NCI-H1694 treated with DMSO at 0.1 percent for 48 hours (cell line): Measurements from ENCODE around the gene AOPEP.
A peak's percentile ranks its signal among the peaks of the same experiment; 100 is the strongest.
"Not testable (repeated sequence)": the region's sequence is repeated elsewhere in the genome, so short reads cannot be mapped to it uniquely, and the experiment has no call there.

ENCODE experiments used
- DNase-seq: peaks from one replicate; lab custom pipeline; 2025; lab: John Stamatoyannopoulos, UW

AOPEP gene

GRCh38 chr9:94934816-94935328 lies 208.4 kb downstream of the AOPEP start:
- DNase-seq, result no peak

GRCh38 chr9:94935396-94935795 lies 208.9 kb downstream of the AOPEP start:
- no peak for DNase-seq

GRCh38 chr9:94936419-94936818 lies 209.9 kb downstream of the AOPEP start:
- no peak for DNase-seq

- no peak for DNase-seq
These were observed 210.9 kb downstream of the AOPEP start for GRCh38 chr9:94937214-94937903.

- DNase-seq, result no peak
These were observed 211.9 kb downstream of the AOPEP start for GRCh38 chr9:94938384-94938783.

GRCh38 chr9:94940296-94940695 lies 213.8 kb downstream of the AOPEP start:
- not testable (repeated sequence) for DNase-seq

GRCh38 chr9:94941211-94941875 lies 214.8 kb downstream of the AOPEP start:
- DNase-seq, result no peak

- DNase-seq, result no peak
These were observed 218.1 kb downstream of the AOPEP start for GRCh38 chr9:94944626-94945025.

GRCh38 chr9:94945197-94946144 lies 219.0 kb downstream of the AOPEP start:
- peak; percentile 37 for DNase-seq

- no peak for DNase-seq
These were observed 219.8 kb downstream of the AOPEP start for GRCh38 chr9:94946256-94946655.

- no peak for DNase-seq
These were observed 222.2 kb downstream of the AOPEP start for GRCh38 chr9:94948567-94949235.

- DNase-seq, result no peak
These were observed 222.9 kb downstream of the AOPEP start for GRCh38 chr9:94949370-94949769.

- DNase-seq, result no peak
These were observed 223.6 kb downstream of the AOPEP start for GRCh38 chr9:94950040-94950578.

GRCh38 chr9:94950579-94951323 lies 224.3 kb downstream of the AOPEP start:
- DNase-seq, result peak; percentile 25

- DNase-seq, result no peak
These were observed 225.0 kb downstream of the AOPEP start for GRCh38 chr9:94951324-94952135.

- no peak for DNase-seq
These were observed 226.3 kb downstream of the AOPEP start for GRCh38 chr9:94952565-94953373.

GRCh38 chr9:94956731-94957130 lies 230.2 kb downstream of the AOPEP start:
- DNase-seq, result peak; percentile 80

GRCh38 chr9:94960964-94961363 lies 234.5 kb downstream of the AOPEP start:
- DNase-seq, result no peak

- DNase-seq, result no peak
These were observed 235.4 kb downstream of the AOPEP start for GRCh38 chr9:94961870-94962269.
